Upper lobe of left lung (tissue), 6 donors: ENCODE measurements around the gene PPFIA3. TPM values are rescaled to one million over a fixed set of nuclear protein-coding genes. Genes with fewer than 3 reads are reported as not detected.
"Not testable (repeated sequence)": the region's sequence is repeated elsewhere in the genome, so short reads cannot be mapped to it uniquely, and the experiment has no call there.

Experiments
- ATAC-seq, 2 donors: fragments of 200-7000 bp; cut with Tn5 transposase; one replicate each; pipeline ENCODE4 v1.9.1; 2022; ENCODE audit warnings: mild to moderate bottlenecking in 2 of 2, moderate library complexity in 2 of 2; ENCODE audit not compliant: low FRiP score in 2 of 2
- DNase-seq, 2 donors: peaks; one replicate each; pipeline ENCODE4 v3.0.0-alpha.2; 2019 to 2020
- H3K27ac ChIP-seq, 4 donors: fragments of 200-600 bp; sonication (generic); one replicate each; pipeline ENCODE4 v1.5.1; 2016 to 2019
- H3K27me3 ChIP-seq, 4 donors: fragments of 200-600 bp; sonication (generic); one replicate each; pipeline ENCODE4 v1.5.1; 2017 to 2019
- H3K36me3 ChIP-seq, 4 donors: fragments of 200-600 bp; sonication (generic); one replicate each; pipeline ENCODE4 v1.5.1; 2016 to 2019
- H3K4me1 ChIP-seq, 4 donors: fragments of 200-600 bp; sonication (generic); one replicate each; pipeline ENCODE4 v1.5.1; 2018 to 2019
- H3K4me3 ChIP-seq, 4 donors: fragments of 200-600 bp; sonication (generic); one replicate each; pipeline ENCODE4 v1.5.1; 2017 to 2019; ENCODE audit warnings: mild to moderate bottlenecking in 2 of 4, moderate library complexity in 1 of 4
- H3K9me3 ChIP-seq, 4 donors: fragments of 200-600 bp; sonication (generic); one replicate each; pipeline ENCODE4 v1.5.1; 2018 to 2019
- EP300 ChIP-seq, 4 donors: sonication (generic); formaldehyde crosslinking; IDR thresholded peaks; one replicate each; pipeline ENCODE4 v1.5.1; 2017; ENCODE audit warnings: antibody characterized with exemption in 4 of 4, control low read depth in 2 of 4
- POLR2A ChIP-seq, 4 donors: fragments of 450-650 bp; IDR thresholded peaks; one replicate each; pipeline ENCODE4 v1.5.1; 2016 to 2017; ENCODE audit warnings: antibody characterized with exemption in 4 of 4, mild to moderate bottlenecking in 2 of 4
- POLR2AphosphoS5 ChIP-seq, 2 donors: sonication (generic); formaldehyde crosslinking; IDR thresholded peaks; one replicate each; pipeline ENCODE4 v1.5.1; 2017; ENCODE audit warnings: antibody characterized with exemption in 2 of 2
- WGBS, 2 donors: methylation state at CpG; one replicate each; pipeline ENCODE4 v1.1.5; 2017 to 2018; 5-methylcytosine and 5-hydroxymethylcytosine counted together
- total RNA-seq, 6 donors: library from RNA; depleted of rRNA in 4 of 6; stranded (reverse); fragments of >200 nt in 4 of 6; gene quantifications; one replicate each; pipeline versions ENCODE4 v1.1.0 to v1.2.1, GENCODE V29; 2016 to 2021
- TF ChIP-seq, protein P1 (sequence below), 6 experiments: fragments of 450-650 bp in 4 of 6; fragments of 200-600 bp in 2 of 6; sonication (generic) in 2 of 6; IDR thresholded peaks; one replicate each; pipeline ENCODE4 v1.5.1; 2016 to 2019; ENCODE audit warnings: antibody characterized with exemption in 6 of 6
- donor health status: DM: no; HTN: no; CAD: no; lungs with moderate emphysema.
- donor health status: DM: no; HTN: yes; CAD: no; lungs with severe emphysema.

The PPFIA3 gene
- total RNA-seq, 6 donors from 2014 or later, result 2.4 to 11.5 (median 5.9) TPM

DNA sequence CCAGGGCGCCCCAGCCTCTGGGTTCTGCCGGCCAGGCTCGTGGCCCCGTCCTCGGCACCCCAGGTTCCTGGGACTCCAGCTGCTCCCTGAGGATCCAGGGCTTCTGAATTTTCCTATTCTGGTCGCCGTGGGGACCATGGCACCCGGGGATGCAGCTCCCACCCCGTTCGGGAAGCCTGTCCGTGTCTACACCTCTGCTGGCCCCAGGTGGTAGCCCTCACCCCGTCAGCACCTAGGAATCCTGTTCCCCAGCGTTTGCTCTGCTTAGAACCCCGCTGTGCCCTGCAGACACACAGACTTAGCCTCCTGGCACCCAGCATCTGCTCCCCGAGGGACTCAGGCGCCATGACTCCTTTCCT is 960 bp downstream of the PPFIA3 start:
- Histone ChIP-seq H3K27me3 (no peaks in the 10 kb centered on the region), H3K9me3 (no peaks in the 10 kb centered on the region), H3K27ac (peak overlapping the region in 1 of 4 donors; percentile 94), H3K36me3 (no peaks in the 10 kb centered on the region), H3K4me3 (peak overlapping the region in 3 of 4 donors; percentile 58 to 72 (median 58)), H3K4me1 (peaks cover 22 to 31% (median 28%) of the 10 kb centered on the region in 4 donors)
- ATAC-seq, result no peak
- DNase-seq, result no peak
- TF ChIP-seq, protein P1, sequence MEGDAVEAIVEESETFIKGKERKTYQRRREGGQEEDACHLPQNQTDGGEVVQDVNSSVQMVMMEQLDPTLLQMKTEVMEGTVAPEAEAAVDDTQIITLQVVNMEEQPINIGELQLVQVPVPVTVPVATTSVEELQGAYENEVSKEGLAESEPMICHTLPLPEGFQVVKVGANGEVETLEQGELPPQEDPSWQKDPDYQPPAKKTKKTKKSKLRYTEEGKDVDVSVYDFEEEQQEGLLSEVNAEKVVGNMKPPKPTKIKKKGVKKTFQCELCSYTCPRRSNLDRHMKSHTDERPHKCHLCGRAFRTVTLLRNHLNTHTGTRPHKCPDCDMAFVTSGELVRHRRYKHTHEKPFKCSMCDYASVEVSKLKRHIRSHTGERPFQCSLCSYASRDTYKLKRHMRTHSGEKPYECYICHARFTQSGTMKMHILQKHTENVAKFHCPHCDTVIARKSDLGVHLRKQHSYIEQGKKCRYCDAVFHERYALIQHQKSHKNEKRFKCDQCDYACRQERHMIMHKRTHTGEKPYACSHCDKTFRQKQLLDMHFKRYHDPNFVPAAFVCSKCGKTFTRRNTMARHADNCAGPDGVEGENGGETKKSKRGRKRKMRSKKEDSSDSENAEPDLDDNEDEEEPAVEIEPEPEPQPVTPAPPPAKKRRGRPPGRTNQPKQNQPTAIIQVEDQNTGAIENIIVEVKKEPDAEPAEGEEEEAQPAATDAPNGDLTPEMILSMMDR (IDR thresholded peaks at IDR 0.05), result no peak
- TF ChIP-seq POLR2A (IDR thresholded peaks at IDR 0.05) (no peak), EP300 (IDR thresholded peaks at IDR 0.05) (no peak), POLR2AphosphoS5 (IDR thresholded peaks at IDR 0.05) (no peak)
- 14 to 50% methylated on average over 3 to 14 of the region's 16 CpGs for WGBS, 2 donors

DNA sequence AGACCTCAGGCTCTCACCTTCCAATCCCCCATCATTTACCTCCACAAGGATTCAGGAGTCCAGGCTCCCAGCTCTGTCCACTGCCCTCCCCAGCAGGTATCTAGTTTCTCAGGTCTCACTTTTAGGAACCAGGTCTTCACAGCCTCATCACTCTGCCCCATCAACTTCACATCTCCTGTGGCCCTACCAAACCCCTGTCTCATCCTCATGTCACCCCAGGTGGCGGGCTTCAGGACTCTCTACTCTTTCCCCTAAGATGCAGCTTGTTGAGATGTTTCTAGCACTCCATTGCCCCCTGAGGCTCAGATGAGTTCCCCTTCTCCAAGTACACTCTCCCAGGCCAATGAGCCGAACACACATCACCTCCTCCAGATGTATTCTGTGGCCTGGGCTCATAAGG is 1.5 kb downstream of the PPFIA3 start:
- DNase-seq, result no peak
- no peak overlapping the region for H3K4me3 ChIP-seq
- 95 to 98% methylated on average over 2 of the region's 2 CpGs for whole genome bisulfite sequencing, 2 donors
- H3K36me3 ChIP-seq, result no peaks in the 10 kb centered on the region
- H3K27me3 ChIP-seq, result no peaks in the 10 kb centered on the region
- TF ChIP-seq EP300 (IDR thresholded peaks at IDR 0.05) (no peak), POLR2A (IDR thresholded peaks at IDR 0.05) (no peak), POLR2AphosphoS5 (IDR thresholded peaks at IDR 0.05) (no peak)
- TF ChIP-seq, protein P1 (IDR thresholded peaks at IDR 0.05), result no peak
- no peak overlapping the region for H3K27ac ChIP-seq
- no peak for ATAC-seq
- H3K9me3 ChIP-seq, result no peaks in the 10 kb centered on the region
- peaks cover 22 to 29% (median 28%) of the 10 kb centered on the region in 4 donors for H3K4me1 ChIP-seq

DNA sequence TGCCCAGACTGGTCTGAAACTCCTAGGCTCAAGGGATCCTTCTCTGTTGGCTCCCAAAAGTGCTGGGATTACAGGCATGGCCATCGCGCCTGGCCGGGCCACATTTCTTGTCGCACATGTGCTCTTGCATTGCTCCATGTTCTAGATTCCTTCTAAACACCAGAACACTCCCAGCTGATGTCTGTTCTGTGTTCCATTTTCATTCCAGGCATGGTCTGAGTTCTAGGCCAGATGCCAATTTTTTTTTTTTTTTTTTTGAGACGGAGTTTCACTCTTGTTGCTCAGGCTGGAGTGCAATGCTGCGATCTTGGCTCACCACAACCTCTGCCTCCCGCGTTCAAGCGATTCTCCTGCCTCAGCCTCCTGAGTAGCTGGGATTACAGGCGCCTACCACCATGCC is 2.5 kb downstream of the PPFIA3 start:
- not testable (repeated sequence) for H3K9me3 ChIP-seq, ATAC-seq, H3K27ac ChIP-seq, H3K27me3 ChIP-seq, DNase-seq, H3K36me3 ChIP-seq, H3K4me3 ChIP-seq
- peaks cover 22 to 29% (median 25%) of the 10 kb centered on the region in 4 donors for H3K4me1 ChIP-seq
- WGBS, 2 donors, result 75 to 79% methylated on average over 10 of the region's 10 CpGs

DNA sequence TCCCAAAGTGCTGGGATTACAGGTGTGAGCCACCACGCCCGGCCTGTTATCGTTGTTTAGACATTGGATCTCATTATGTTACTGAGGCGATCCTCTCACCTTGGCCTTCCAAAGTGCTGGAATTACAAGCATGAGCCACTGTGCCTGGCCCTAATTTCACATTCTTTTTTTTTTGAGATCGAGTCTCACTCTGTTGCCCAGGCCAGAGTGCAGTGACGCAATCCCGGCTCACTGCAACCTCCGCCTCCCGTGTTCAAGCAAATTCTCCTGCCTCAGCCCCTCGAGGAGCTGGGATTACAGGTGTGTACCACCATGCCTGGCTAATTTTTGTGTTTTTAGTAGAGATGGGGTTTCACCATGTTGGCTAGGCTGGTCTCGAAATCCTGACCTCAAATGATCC is 3.9 kb downstream of the PPFIA3 start:
- not testable (repeated sequence) for H3K4me3 ChIP-seq, H3K36me3 ChIP-seq, H3K27me3 ChIP-seq, DNase-seq, H3K9me3 ChIP-seq, ATAC-seq, H3K27ac ChIP-seq
- WGBS, 2 donors, result 87% methylated on average over 11 of the region's 11 CpGs
- peaks cover 12 to 29% (median 24%) of the 10 kb centered on the region in 4 donors for H3K4me1 ChIP-seq

DNA sequence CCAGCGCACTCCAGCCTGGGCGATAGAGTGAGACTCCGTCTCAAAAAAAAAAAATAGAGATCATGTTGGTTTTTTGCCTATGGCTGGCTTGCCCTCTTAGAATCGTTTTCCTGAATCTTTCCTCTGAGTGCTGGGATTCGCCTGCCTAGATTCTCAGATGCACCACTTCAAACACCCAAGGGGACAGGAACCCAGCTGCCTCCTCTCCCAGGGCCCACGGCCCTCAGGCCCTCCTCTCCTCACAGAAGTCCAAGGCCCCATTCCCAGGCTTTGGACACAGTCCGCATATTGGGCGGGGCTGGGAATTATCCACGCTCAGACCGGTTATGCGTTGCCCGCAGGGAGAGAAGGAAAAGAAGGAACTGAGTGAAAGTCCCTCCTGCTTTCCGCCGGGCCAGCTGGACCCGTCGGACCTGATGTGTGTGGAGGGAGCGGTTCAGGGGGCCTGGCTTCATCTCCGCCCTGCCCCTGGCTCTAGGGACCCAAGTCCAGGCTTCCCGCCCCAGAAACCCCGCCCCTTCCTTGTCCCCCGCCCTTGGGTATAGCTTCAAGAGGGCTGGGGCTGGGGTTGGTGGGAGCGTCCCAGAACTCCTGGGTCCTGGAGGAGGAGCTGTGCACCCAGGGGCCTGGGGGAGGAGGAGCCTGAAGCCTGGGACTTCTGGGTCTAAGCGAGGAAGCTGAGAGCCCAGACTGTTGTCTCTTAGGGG is 5.8 kb downstream of the PPFIA3 start:
- DNase-seq (no peak), ATAC-seq (no peak)
- H3K4me3 ChIP-seq, result no peak overlapping the region
- no peaks in the 10 kb centered on the region for H3K27me3 ChIP-seq
- H3K36me3 ChIP-seq, result no peaks in the 10 kb centered on the region
- H3K9me3 ChIP-seq, result no peaks in the 10 kb centered on the region
- TF ChIP-seq POLR2AphosphoS5 (IDR thresholded peaks at IDR 0.05), result no peak
- 43 to 57% methylated on average over 21 to 22 of the region's 23 CpGs for WGBS, 2 donors
- H3K27ac ChIP-seq, result no peak overlapping the region
- H3K4me1 ChIP-seq, result peaks cover 8 to 25% (median 16%) of the 10 kb centered on the region in 4 donors

DNA sequence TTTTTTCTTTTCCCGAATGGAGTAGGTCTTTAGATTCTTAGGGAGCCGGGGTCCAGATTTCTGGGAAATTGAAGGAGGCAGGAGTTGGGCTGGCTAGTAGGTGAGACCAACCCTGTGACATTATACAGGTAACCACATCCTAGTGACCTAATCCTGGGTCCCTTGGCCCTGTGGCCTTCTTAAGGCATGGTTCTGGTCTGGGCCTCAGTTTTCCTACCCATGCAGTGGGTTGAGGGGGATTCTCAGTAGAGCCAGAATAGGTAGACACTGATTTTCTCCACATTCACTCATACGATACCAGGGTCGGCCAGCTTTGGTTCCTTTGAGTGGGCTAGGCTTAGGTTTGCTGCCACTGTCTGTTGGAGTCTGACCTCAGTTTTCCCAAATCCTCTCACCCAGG is 7.2 kb downstream of the PPFIA3 start:
- TF ChIP-seq POLR2AphosphoS5 (IDR thresholded peaks at IDR 0.05) (no peak), EP300 (IDR thresholded peaks at IDR 0.05) (no peak), POLR2A (IDR thresholded peaks at IDR 0.05) (no peak)
- TF ChIP-seq, protein P1 (IDR thresholded peaks at IDR 0.05), result no peak
- DNase-seq (no peak), ATAC-seq (no peak)
- Histone ChIP-seq H3K9me3 (no peaks in the 10 kb centered on the region), H3K4me3 (no peak overlapping the region), H3K27me3 (no peaks in the 10 kb centered on the region), H3K36me3 (no peaks in the 10 kb centered on the region), H3K27ac (no peak overlapping the region), H3K4me1 (peaks cover 6 to 21% (median 13%) of the 10 kb centered on the region in 4 donors)
- 75 to 89% methylated on average over 4 of the region's 4 CpGs for WGBS, 2 donors

DNA sequence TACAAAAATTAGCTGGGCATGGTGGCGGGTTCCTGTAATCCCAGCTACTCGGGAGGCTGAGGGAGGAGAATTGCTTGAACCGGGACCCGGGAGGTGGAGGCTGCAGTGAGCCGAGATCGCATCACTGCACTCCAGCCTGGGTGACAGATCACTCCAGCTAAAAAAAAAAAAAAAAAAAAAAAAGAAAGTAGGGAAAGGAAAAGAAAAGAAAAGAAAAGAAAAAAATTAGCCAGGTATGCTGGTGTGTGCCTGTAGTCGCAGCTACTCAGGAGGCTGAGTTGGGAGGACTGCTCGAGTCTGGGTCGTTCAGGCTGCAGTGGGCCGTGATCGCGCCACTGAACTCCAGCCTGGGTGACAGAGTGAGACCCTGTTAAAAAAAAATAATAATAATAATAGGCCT is 7.9 kb downstream of the PPFIA3 start:
- not testable (repeated sequence) for ATAC-seq, H3K27me3 ChIP-seq, H3K36me3 ChIP-seq, H3K27ac ChIP-seq, H3K9me3 ChIP-seq
- H3K4me1 ChIP-seq, result peaks cover 6 to 21% (median 13%) of the 10 kb centered on the region in 4 donors
- H3K4me3 ChIP-seq, result peak overlapping the region in 2 of 4 donors; percentile 44 to 45
- WGBS, 2 donors, result 93 to 97% methylated on average over 12 of the region's 12 CpGs
- peak in 1 of 2 donors; percentile 46 for DNase-seq
